Activated CD4-positive, alpha-beta T cell treated with anti-CD3 and anti-CD28 coated beads for 24 hours (primary cell): ENCODE data around the gene TAX1BP1.

ENCODE experiments used
- DNase-seq, 2 donors: peaks; one replicate each; pipeline ENCODE4 v3.0.0-alpha.2; 2020; ENCODE audit warnings: low read depth in 2 of 2

The TAX1BP1 gene

DNA sequence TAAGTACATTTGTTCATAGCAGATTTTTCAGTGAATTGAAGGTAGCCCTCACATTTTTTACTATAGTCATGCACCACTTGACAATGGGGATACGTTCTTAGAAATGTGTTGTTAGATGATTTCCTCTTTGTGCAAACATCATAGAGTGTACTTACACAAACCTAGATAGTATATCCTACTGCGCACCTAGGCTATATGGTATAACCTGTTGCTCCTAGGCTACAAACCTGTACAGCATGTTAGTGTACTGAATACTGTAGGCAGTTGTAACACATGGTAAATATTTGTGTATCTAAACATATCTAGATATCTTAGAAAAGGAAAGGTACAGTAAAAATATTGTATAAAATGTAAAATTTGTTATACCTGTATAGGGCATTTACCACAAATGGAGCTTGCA lies 41.2 kb downstream of the TAX1BP1 start:
- no peak for DNase-seq

DNA sequence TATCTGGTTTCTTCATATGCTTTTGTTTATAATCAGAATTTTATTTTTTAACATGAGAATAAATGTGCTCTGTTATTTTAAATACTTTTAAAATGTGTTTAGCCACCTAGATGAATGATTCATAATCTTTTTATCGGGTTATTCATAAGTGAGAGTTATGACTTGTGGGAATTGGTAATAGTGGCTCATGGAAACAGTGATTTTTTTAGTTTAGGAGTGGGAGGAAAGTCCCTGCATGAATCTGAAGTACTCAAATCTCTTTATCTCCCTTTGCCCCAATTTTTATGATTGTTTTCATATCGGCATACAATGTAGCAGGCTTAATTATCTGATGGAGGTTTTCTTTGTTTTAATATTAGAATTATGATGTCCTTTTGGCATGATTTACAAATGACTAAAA lies 42.9 kb downstream of the TAX1BP1 start:
- no peak for DNase-seq

DNA sequence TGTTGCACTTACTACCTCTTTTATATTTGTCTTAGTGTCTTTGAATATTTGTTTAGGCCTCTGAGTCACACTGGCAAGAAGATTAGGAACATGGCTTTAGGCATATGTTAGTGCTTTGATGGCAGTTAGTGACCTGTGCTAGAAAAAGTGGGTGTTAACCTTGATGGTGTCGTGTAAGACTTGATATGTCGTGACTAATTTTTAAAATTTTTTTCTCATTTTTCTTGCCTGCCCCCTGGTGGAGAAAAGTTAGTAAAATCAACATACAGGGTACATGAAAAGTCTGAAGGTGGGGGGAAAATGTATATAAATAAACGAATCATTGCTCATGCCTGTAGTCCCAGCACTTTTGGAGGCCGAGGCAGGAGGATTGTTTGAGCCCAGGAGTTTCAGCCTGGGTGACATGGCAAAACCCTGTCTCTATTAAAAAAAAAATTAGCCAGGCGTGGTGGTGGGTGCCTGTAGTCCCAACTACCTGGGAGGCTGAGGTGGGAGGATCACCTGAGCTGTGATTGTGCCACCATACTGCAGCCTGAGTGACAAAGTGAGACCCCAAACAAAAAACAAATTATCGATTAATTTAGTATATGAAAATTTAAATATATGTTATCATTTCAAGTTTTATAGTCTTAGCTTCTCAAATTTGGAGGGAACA lies 44.6 kb downstream of the TAX1BP1 start:
- DNase-seq: peak in 1 of 2 donors; percentile 28

DNA sequence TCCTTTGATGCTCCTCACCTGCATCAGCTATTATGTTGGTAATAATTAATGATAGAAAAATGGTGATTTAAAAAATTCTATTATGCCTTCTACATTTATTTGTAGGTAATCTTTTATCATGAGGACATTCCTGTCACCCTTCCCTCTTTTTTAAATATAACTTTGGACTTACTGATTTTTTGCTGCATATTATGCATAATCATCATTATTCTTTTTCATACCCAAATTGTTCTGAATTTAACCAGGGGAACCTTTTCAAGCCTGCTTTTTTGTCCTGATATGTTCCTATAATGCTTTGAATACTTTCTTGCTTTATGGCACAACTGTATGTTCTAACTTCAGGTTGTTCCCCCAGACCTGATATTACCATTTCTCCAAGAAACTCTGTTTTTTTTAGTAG lies 48.5 kb downstream of the TAX1BP1 start:
- DNase-seq: no peak

DNA sequence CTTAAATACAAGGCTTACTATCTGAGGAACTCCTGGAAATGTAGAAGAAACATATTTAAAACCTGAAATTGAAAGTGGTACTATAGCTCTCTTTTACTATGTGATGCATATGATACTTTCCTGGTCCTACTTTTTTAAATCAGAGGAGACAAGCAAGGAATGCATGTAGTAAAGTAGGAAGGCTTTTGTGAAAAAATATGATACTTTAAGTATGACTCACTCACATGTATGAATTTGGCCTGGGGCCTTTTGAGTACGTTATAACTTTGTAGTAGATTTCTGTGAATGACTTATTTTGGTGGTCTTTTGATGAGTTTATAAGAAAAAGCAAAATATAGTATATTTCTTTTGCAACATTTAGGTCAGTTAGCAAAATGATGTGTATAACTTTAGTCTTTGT lies 53.8 kb downstream of the TAX1BP1 start:
- DNase-seq: no peak

DNA sequence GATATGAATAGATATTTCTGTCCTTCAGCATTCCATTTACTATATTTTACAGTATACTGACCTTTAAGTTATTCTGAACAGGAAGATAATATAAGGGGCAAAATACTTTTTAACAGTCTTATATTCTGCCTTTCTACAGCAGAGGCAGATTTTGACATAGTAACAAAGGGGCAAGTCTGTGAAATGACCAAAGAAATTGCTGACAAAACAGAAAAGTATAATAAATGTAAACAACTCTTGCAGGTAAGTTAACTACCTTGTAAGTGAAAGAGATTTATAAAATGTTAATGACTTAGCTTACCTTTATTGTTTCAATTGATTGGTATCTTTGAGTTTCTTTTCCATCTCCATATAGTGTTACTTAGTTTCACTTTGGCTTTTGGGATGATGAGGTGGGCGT lies 56.0 kb downstream of the TAX1BP1 start:
- no peak for DNase-seq

DNA sequence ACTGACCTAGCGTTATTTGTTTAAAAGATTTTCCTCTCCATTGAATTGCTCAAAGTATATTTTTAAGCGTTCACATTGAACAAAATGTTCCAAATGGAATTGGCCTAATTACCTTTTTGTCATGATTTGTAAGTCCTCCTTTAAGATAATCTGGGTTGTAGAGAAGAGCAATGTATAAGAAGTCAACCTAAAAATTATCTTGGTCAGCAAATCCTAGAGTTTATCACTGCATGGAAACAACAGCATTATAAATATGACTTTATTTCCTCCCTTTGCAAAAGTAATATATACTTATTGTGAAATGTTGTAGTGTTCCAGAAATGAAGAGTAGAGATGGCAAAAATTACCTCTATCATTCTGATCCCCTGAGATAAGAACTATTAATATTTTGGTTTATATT lies 59.2 kb downstream of the TAX1BP1 start:
- no peak for DNase-seq

DNA sequence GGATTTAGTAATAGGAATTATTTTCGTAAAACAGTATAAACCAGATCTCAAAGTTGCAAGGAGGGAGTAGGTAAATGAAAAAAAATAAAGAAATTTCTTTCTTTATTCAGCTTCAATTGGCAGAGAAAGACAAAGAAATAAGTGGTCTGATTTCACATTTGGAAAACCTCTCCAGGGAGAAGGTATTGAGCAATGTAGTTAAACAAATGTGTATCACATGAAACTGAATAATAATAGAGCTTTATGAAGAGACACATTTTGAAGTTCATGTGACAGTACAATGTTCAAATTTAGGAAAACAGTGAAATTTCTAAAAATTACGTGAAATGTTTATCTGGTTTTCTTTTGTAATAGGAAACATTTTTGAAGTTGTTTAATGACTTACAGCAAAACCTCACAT lies 63.0 kb downstream of the TAX1BP1 start:
- DNase-seq: no peak

DNA sequence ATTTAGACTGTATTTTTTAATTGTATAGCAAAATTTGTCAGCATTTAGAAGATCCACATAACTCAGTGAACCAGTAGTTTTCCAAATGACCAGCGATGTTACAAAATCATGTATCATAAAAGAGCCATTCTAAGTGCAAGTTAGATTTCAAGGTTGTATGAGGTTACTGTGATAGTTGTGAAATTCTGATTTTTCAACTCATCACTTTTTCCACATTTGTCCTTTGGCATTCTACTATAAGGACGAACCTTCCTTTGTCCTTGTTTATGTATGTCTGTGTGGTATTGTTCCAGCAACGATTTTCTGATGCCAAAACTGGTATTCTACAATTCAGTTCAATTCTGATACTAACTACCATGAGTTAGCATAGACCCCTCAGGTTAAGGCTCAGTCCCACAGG lies 64.2 kb downstream of the TAX1BP1 start:
- no peak for DNase-seq

DNA sequence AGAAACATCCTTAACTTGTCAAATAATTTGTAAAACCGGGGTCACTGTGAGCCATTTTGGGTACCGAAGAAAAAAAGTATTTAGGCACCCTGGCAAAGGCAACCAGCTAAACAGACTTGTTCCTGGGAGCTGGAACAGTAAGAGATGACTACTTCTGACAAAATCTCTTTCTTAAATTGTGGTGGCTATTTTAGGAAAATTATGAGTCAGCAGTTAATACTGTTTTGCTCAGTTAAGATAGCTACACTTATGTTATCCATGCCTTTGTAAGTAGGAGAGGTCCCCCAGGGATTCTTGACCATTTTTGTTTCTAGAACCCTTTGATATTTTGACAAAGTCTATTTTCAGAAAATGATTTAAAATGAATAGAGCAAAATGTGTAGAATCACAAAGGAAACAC lies 68.7 kb downstream of the TAX1BP1 start:
- DNase-seq: no peak

DNA sequence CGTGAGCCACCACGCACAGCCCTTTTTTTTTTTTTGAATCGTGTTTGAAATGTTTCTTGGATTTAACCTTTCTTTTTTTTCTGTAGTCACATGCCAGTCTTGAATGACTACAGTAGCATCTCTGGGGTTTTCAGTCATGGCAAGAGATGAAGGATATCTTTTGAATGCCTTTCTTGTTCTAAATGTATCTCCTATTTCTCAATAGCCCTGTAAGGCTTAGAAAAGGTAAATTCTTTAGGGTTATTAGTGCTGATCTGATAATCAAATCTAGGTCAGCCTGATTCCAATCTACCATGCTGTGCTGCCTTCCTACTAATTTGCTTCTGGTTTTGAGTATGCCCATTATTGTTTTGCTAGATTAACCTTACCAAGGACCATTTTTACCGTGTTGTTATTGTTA lies 70.2 kb downstream of the TAX1BP1 start:
- no peak for DNase-seq

DNA sequence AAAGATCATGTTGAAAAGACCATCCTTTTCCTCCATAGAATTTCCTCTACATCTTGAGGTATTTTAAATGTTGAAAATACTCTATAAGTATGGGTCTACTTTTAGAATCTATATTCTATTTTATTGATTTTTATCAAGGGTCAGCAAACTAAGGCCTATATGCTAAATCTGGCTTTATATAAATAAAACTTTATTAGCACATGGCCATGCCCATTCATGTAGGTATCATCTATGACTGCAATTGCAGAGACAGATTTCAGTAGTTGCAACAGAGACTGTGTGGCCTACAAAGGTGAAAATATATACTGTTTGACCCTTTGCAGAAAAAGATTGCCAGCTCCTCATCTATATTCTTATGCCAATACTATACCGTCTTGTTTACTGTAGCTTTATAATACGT lies 72.7 kb downstream of the TAX1BP1 start:
- no peak for DNase-seq

DNA sequence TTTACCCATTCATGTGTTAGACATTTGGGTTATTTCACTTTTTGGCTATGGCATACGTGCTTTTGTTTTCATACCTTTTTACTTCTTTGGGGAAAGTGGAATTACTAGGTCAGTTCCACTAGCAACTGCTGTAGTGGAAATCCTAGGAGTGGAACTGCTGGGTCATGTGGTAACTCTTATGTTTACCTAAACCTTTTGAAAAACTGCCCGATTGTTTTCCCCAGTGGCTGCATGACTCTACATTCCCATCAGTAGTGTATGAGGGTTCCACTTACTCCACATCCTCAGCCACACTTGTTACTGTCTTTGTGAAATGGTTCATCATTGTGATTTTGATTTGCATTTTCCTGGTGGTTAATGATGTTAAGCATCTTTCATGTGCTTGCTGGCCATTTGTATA lies 82.3 kb downstream of the TAX1BP1 start:
- DNase-seq: no peak

DNA sequence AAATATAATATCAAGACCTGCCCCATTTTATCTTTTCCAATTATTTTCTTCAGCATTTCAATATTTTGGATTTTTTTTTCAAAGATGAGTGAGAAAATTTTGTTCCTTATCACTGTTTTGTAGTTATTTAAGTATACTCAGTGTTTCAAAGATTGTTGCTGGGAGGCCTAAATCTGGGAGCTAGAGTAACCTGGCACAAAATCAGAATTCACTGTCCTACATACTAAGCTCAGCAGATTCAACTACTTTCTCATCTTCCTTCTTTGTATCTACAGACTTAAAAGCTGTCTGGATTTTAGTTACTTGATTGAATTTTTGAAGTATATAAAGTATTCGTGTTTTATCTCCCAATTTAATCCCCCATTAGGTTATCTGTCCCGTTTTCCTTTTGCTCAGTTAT lies 85.9 kb downstream of the TAX1BP1 start:
- no peak for DNase-seq

DNA sequence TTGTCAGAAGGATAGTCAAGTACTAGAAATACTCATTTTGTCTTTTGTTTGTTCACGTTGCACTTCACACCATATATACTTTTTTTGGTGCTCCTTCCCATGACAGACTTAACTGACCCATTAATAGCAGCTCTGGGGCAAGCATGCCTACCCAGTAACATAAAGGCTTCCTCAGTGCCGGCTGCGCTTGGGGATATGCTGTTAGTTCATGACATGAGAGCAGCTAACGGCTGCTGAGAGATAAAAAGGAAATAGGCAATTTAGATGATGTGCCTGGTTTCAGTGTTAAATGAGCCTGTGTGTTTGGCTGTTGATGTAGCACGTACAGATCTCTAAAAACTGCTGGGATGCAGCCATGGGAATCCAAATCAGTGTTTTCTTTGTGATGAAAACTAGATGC lies 86.4 kb downstream of the TAX1BP1 start:
- no peak for DNase-seq

DNA sequence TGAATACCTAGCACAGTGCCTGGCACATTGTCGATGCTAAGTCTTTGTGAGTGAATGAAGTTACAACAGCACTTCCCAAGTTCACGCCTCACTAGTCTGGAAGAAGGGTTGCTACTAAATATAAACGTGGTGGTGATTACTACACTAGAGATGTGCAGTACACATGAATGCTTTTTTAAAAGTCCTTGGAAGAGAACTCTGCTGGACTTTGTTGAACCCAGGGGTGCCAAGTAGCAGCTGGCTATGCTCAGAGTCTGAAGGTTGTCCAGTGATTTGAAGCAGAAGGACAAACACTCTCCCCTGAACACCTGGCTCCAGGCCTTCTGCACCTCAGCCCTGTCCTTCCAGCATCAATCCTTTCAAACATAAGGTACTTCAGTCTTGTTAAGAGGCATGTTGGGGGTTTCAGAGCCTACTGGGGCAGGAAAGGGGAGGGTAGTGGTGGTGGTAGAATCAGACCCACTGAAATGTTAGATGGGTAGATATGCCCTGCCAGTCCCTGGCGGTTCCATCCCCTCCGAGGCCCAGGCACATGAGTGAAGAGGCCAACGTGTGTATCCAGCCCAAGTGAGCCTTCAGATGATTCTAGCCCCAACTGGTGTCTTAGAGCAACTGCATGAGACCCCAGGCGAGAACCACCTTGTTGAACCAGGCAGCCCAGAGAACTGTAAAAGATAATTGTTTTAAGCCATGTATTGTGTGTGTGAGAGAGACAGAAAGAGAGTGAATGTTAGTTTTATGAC lies 94.4 kb downstream of the TAX1BP1 start:
- no peak for DNase-seq

DNA sequence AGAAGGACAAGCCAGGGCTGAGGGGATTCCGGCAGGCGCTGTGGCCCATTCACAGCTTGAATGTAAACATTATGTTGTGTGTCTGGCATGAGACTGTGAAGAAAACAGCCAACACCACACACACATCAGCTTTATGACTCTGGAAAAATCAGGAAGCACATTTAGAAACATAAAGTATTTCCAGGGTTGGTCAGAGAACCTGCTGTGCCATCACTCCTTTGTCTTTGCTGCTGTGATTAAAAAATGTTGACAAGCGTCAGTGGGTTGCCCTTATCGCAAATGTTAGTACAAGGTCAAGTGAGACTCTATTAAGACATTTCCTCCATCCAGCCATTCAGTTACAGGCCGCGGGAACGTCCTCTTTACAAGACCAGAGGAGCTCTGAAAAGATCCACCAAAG lies 95.4 kb downstream of the TAX1BP1 start:
- DNase-seq: no peak

DNA sequence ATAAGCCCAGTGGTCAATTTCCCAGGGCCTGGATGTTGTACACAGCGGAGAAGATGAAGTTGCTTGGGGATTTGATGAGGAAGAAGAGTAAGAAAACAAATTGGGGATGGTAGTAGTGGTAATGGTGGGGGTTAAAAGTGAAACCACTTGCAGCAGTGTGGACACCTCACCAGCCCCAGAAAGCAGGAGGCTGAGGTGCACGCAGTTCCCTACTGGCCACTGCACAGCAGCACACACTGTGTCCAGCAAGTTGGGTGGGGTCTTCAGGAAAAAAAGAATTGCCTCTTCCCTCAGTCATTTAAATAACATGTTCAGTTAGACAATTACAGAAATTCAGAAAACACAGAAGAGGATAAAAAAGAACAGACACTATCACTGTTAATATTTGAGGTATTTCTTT lies 96.6 kb downstream of the TAX1BP1 start:
- DNase-seq: no peak

DNA sequence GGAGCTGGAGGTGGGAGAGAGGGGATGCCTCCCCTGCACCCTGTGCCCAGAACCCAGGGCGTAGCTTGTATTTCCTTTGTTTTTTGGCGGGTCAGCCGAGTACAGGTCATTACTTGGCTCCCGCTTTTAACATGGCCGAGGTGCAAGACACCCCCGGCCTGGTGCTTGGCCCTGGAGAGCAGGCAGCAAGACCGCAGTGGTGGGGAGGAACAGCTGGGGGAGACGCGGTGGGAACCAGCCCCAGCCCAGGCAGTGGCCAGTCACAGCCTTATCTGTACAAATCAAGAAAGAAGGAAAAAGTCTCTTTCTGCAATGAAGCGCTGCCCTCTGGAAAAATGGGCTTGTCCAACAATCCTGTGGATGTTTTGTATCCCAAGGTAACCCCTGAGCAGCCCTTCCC lies 99.1 kb downstream of the TAX1BP1 start:
- no peak for DNase-seq

DNA sequence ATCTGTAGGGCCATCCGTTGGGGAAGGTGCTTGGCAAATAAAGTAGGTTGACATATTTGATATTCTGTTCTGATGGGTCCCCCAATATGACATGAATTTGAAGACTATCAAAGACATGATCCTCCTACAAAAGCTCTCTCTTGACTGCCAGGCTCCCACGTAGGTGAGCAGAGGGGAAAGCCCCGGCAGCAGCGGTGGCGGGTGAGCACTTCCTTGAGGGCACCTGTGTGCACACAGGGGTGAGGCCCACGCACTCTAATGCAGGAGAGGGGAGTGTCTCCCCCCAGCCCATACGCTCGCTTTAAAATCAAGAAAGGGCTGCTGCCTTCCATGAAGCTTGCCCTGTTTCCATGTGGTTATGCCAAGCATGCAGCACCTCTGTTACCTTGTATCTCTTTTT lies 100.4 kb downstream of the TAX1BP1 start:
- peak in 1 of 2 donors; percentile 13 for DNase-seq

DNA sequence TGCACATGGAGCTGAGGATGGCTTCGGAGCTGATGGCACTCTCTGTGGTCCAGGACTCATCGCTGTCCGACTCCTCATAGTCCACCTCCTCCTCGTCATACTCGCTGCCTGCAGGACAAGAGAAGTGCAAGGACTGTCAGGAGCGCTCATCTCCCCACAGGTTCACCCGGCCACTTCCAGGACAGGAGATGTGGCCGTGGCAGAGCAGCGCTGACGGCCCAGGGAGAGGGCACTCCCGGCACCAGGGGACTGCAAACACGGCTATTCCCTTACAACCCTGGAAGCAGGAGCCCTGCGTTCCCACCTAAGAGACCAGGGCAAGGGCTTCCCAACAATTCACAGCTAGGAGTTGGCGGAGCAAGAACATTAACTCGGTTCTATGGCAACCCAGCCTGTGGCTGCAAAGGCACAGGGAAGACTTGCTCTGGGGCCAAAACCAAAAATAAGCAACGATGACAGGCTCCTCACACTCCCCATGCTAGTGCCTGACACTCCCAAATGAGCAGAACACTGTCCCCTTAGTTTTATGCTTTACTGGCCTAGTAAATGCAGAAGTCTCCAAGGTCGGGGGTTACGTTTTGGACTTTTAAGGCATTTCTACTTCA lies 100.9 kb downstream of the TAX1BP1 start:
- DNase-seq: no peak

DNA sequence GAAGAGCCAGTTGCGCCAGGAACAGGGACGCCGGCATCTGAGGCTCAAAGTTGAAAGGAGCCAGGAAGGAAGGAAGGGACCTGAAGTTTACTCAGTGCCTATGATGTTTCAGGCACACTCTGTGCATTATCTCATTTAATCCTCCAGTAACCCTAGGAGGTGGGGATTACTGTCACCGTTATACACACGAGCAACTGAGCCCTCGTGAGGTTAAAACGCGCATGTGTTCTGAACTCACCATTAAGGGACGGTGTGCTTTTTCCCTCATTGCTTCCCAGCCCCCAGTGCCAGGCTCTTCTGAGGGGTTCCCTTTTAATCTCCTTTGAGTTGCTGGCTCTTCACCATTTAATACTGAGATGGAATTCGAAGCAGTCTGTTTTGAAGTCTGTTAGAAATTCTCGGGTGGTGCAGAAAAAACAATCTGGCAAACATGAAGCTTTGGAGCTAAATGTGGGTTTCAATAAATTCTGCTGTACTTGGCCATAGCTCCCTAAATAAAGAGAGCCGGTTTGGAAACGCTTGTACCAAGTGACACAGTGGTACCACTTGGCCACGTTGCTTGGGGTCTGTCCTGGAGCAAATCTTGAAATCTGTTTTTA lies 102.2 kb downstream of the TAX1BP1 start:
- no peak for DNase-seq

DNA sequence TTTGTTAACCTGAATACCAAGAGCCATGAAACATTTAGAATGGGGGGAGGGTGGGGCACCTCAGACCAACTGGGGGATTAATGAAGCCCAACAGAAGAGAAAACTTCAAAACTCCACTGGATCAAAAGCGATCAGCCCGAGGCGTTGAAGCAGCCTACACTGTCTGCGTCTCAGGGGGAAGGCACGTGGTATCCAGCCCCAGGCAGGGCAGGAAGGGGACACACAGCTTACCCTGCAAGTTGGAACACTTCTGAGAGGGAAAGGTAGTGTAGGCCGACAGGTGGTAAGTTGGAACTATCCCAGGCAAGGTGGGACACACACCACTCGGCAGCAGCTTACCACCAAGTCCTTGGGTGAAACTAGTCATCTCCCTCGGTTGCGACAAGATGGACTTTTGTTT lies 102.9 kb downstream of the TAX1BP1 start:
- DNase-seq: no peak
